HepG2 (cell line): ENCODE data around the gene CD2AP. TPM values are rescaled to one million over a fixed set of nuclear protein-coding genes. Genes with fewer than 3 reads are reported as not detected.
A peak's percentile ranks its signal among the peaks of the same experiment; 100 is the strongest.

Source experiments
- CREB1 ChIP-seq, 2 experiments: fragments of 450-650 bp in 1 of 2; IDR thresholded peaks; 2 replicates each; pipeline ENCODE4 v1.6.1; 2016 to 2017; ENCODE audit warnings: control low read depth in 1 of 2, mild to moderate bottlenecking in 1 of 2, missing compliant biosample characterization in 1 of 2, missing genetic modification characterization in 1 of 2
- KAT2B ChIP-seq: fragments of 150-350 bp; IDR thresholded peaks from 2 replicates; pipeline ENCODE4 v1.6.1; 2014; ENCODE audit warnings: low read depth, low read length, borderline replicate concordance
- KLF6 ChIP-seq: IDR thresholded peaks from 2 replicates; pipeline ENCODE4 v1.8.0; 2016; ENCODE audit warnings: missing biosample characterization, missing genetic modification reagents
- MED1 ChIP-seq: sonication (generic); formaldehyde crosslinking; IDR thresholded peaks from 2 replicates; pipeline ENCODE4 v1.4.0; 2020; ENCODE audit warnings: missing genetic modification reagents
- RAD51 ChIP-seq: fragments of 450-650 bp; IDR thresholded peaks from 2 replicates; pipeline ENCODE4 v1.6.1; 2016; ENCODE audit warnings: borderline replicate concordance
- RFX5 ChIP-seq: IDR thresholded peaks from 2 replicates; pipeline ENCODE4 v1.6.1; 2011; ENCODE audit warnings: low read depth, low read length, improper control_type of control experiment
- RXRB ChIP-seq: IDR thresholded peaks from 2 replicates; pipeline ENCODE4 v1.6.1; 2016; ENCODE audit warnings: borderline replicate concordance, missing genetic modification reagents, missing compliant biosample characterization
- SIX1 ChIP-seq: sonication (generic); formaldehyde crosslinking; IDR thresholded peaks from 2 replicates; pipeline ENCODE4 v1.4.0; 2020; ENCODE audit warnings: missing genetic modification reagents, borderline replicate concordance
- SMAD9 ChIP-seq: sonication (generic); formaldehyde crosslinking; IDR thresholded peaks from 2 replicates; pipeline ENCODE4 v1.5.1; 2020; ENCODE audit warnings: mild to moderate bottlenecking, missing genetic modification reagents
- TEAD3 ChIP-seq: optimal IDR thresholded peaks from 2 replicates; pipeline ENCODE3; 2016; ENCODE audit warnings: borderline replicate concordance
- ZNF263 ChIP-seq: sonication (generic); formaldehyde crosslinking; IDR thresholded peaks from 2 replicates; pipeline ENCODE4 v1.4.0; 2020; ENCODE audit warnings: missing genetic modification reagents
- ZNF317 ChIP-seq: sonication (generic); formaldehyde crosslinking; IDR thresholded peaks from 2 replicates; pipeline ENCODE4 v1.5.0; 2020; ENCODE audit warnings: mild to moderate bottlenecking, missing genetic modification reagents
- ZNF660 ChIP-seq: sonication (generic); formaldehyde crosslinking; IDR thresholded peaks from 2 replicates; pipeline ENCODE4 v1.5.1; 2020; ENCODE audit warnings: mild to moderate bottlenecking, low read depth, missing genetic modification reagents, borderline replicate concordance
- ZNF678 ChIP-seq: sonication (generic); formaldehyde crosslinking; IDR thresholded peaks from 2 replicates; pipeline ENCODE4 v1.4.0; 2020; ENCODE audit warnings: mild to moderate bottlenecking, missing genetic modification reagents
- ZNF7 ChIP-seq: IDR thresholded peaks from 2 replicates; pipeline ENCODE4 v1.6.1; 2016; ENCODE audit warnings: missing biosample characterization, missing genetic modification reagents
- ZNF781 ChIP-seq: sonication (generic); formaldehyde crosslinking; IDR thresholded peaks from 2 replicates; pipeline ENCODE4 v1.5.1; 2020; ENCODE audit warnings: borderline replicate concordance, mild to moderate bottlenecking, missing genetic modification reagents; ENCODE audit errors: not compliant biosample characterization
- polyA plus RNA-seq, 8 experiments: library from polyadenylated mRNA; depleted of rRNA in 3 of 8; stranded (reverse) in 7 of 8; unstranded in 1 of 8; fragments of >200 nt; fragmentation: Illumina TruSeq in 4 of 8; extraction: Trizol in 4 of 8; gene quantifications; 2 replicates each; pipeline versions ENCODE4 v1.2.1 to v1.2.3, GENCODE V29; 2011 to 2016; ENCODE audit warnings: low read depth in 4 of 8, missing spikeins in 1 of 8, mixed read lengths in 1 of 8; ENCODE audit not compliant: insufficient read depth in 1 of 8
- total RNA-seq, 5 experiments: library from RNA; depleted of rRNA; stranded (reverse); fragments of >200 nt; fragmentation: Illumina TruSeq; extraction: Trizol; gene quantifications; 2 replicates each; pipeline ENCODE4 v1.2.3, GENCODE V29; 2016; ENCODE audit warnings: low read depth in 1 of 5
- TF ChIP-seq, protein P1 (sequence below): IDR thresholded peaks from 2 replicates; pipeline ENCODE4 v1.6.1; 2012; ENCODE audit warnings: low read depth, low read length, improper control_type of control experiment
- TF ChIP-seq, protein P2 (sequence below): sonication (generic); formaldehyde crosslinking; IDR thresholded peaks from 2 replicates; pipeline ENCODE4 v1.8.1; 2023; ENCODE audit warnings: mild to moderate bottlenecking, missing genetic modification reagents
- TF ChIP-seq, protein P3 (sequence below): sonication (generic); formaldehyde crosslinking; IDR thresholded peaks from 2 replicates; pipeline ENCODE4 v1.5.0; 2020; ENCODE audit warnings: missing genetic modification reagents
- TF ChIP-seq, protein P4 (sequence below): sonication (generic); formaldehyde crosslinking; IDR thresholded peaks from 2 replicates; pipeline ENCODE4 v1.5.0; 2020; ENCODE audit warnings: missing genetic modification reagents
- TF ChIP-seq, protein P5 (sequence below): sonication (generic); formaldehyde crosslinking; IDR thresholded peaks from 2 replicates; pipeline ENCODE4 v1.4.0; 2020; ENCODE audit warnings: missing genetic modification reagents

Gene CD2AP
- total and polyA plus RNA-seq, 2 of the 13 experiments (the other 11 are each of a cell fraction or from before 2014, with no cell fraction given), result 8.6 to 31.9 TPM

DNA sequence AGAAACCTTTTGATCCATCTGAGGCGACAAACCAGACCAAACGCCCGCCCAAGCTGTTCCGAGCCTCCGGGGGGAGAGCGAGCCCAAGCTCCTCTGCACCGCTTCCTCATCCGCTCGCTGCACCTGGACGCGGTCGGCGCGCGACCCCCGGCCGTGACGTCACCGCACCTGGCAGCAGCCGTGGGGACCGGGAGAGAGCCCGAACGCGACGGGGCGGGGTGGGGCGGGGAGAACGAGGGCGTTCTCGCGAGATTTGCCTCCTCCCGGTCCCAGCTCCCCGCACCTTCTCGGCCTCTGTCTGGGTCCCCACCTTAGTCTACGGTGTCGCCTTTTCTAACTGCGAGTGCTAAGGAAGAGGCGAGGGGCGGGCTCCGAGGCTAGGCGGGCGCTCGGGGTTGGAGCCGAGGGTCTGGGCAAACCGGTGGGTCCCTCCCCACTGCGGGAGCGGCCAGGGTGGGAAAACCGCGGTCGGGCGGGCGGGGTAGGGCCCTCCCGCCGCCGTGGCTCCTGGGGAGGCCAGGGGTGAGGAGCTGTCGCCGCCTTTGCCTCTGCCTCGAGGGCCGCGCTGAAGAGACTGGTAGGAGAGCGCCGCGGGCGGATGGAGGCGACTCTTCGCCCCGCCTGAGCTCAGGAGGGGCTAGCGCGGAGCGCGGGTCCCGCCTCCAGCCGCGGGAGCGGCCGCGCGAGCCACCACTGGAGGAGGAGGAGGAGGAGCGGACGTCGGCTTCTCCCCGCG is at the start of gene CD2AP (continued):
- TF ChIP-seq, protein P1, sequence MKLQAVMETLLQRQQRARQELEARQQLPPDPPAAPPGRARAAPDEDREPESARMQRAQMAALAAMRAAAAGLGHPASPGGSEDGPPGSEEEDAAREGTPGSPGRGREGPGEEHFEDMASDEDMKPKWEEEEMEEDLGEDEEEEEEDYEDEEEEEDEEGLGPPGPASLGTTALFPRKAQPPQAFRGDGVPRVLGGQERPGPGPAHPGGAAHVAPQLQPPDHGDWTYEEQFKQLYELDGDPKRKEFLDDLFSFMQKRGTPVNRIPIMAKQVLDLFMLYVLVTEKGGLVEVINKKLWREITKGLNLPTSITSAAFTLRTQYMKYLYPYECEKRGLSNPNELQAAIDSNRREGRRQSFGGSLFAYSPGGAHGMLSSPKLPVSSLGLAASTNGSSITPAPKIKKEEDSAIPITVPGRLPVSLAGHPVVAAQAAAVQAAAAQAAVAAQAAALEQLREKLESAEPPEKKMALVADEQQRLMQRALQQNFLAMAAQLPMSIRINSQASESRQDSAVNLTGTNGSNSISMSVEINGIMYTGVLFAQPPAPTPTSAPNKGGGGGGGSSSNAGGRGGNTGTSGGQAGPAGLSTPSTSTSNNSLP, result no peak
- no peak for TF ChIP-seq KAT2B
- peak; percentile 76; the same call in 1 of the 2 replicates for TF ChIP-seq ZNF317 (CRISPR knock-in tag)
- no peak for TF ChIP-seq RFX5
- no peak for TF ChIP-seq RXRB (CRISPR knock-in tag)
- TF ChIP-seq, protein P2, sequence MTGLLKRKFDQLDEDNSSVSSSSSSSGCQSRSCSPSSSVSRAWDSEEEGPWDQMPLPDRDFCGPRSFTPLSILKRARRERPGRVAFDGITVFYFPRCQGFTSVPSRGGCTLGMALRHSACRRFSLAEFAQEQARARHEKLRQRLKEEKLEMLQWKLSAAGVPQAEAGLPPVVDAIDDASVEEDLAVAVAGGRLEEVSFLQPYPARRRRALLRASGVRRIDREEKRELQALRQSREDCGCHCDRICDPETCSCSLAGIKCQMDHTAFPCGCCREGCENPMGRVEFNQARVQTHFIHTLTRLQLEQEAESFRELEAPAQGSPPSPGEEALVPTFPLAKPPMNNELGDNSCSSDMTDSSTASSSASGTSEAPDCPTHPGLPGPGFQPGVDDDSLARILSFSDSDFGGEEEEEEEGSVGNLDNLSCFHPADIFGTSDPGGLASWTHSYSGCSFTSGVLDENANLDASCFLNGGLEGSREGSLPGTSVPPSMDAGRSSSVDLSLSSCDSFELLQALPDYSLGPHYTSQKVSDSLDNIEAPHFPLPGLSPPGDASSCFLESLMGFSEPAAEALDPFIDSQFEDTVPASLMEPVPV (CRISPR knock-in tag), result peak; percentile 96
- TF ChIP-seq, protein P3, sequence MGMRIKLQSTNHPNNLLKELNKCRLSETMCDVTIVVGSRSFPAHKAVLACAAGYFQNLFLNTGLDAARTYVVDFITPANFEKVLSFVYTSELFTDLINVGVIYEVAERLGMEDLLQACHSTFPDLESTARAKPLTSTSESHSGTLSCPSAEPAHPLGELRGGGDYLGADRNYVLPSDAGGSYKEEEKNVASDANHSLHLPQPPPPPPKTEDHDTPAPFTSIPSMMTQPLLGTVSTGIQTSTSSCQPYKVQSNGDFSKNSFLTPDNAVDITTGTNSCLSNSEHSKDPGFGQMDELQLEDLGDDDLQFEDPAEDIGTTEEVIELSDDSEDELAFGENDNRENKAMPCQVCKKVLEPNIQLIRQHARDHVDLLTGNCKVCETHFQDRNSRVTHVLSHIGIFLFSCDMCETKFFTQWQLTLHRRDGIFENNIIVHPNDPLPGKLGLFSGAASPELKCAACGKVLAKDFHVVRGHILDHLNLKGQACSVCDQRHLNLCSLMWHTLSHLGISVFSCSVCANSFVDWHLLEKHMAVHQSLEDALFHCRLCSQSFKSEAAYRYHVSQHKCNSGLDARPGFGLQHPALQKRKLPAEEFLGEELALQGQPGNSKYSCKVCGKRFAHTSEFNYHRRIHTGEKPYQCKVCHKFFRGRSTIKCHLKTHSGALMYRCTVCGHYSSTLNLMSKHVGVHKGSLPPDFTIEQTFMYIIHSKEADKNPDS (CRISPR knock-in tag), result no peak
- 0 out of 2 replicates have a peak, but pooled peaks have one; percentile 14 for TF ChIP-seq ZNF660
- TF ChIP-seq, protein P4, sequence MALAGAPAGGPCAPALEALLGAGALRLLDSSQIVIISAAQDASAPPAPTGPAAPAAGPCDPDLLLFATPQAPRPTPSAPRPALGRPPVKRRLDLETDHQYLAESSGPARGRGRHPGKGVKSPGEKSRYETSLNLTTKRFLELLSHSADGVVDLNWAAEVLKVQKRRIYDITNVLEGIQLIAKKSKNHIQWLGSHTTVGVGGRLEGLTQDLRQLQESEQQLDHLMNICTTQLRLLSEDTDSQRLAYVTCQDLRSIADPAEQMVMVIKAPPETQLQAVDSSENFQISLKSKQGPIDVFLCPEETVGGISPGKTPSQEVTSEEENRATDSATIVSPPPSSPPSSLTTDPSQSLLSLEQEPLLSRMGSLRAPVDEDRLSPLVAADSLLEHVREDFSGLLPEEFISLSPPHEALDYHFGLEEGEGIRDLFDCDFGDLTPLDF (CRISPR knock-in tag), result peak; percentile 50
- peak; percentile 69; the same call in 1 of the 2 replicates for TF ChIP-seq ZNF7
- peak; percentile 75 for TF ChIP-seq KLF6 (CRISPR knock-in tag)
- peak; percentile 6 for TF ChIP-seq TEAD3 (CRISPR knock-in tag)
- TF ChIP-seq, protein P5, sequence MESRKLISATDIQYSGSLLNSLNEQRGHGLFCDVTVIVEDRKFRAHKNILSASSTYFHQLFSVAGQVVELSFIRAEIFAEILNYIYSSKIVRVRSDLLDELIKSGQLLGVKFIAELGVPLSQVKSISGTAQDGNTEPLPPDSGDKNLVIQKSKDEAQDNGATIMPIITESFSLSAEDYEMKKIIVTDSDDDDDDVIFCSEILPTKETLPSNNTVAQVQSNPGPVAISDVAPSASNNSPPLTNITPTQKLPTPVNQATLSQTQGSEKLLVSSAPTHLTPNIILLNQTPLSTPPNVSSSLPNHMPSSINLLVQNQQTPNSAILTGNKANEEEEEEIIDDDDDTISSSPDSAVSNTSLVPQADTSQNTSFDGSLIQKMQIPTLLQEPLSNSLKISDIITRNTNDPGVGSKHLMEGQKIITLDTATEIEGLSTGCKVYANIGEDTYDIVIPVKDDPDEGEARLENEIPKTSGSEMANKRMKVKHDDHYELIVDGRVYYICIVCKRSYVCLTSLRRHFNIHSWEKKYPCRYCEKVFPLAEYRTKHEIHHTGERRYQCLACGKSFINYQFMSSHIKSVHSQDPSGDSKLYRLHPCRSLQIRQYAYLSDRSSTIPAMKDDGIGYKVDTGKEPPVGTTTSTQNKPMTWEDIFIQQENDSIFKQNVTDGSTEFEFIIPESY (CRISPR knock-in tag), result peak; percentile 42
- no peak for TF ChIP-seq SMAD9 (CRISPR knock-in tag)
- TF ChIP-seq CREB1 (IDR thresholded peaks at IDR 0.05), result peak; percentile 99
- TF ChIP-seq CREB1 (CRISPR knock-in tag; IDR thresholded peaks at IDR 0.05), result peak; percentile 95
- 0 out of 2 replicates have a peak, but pooled peaks have one; percentile 34 for TF ChIP-seq ZNF678 (CRISPR knock-in tag)
- TF ChIP-seq ZNF263 (CRISPR knock-in tag), result peak; percentile 87
- TF ChIP-seq RAD51, result no peak
- peak; percentile 34; the same call in 1 of the 2 replicates for TF ChIP-seq MED1 (CRISPR knock-in tag)
- TF ChIP-seq SIX1 (CRISPR knock-in tag), result no peak; the same call in 1 of the 2 replicates
- peak; percentile 13 for TF ChIP-seq ZNF781 (CRISPR knock-in tag)
